ENCODE results near the gene PFDN4.

DNA sequence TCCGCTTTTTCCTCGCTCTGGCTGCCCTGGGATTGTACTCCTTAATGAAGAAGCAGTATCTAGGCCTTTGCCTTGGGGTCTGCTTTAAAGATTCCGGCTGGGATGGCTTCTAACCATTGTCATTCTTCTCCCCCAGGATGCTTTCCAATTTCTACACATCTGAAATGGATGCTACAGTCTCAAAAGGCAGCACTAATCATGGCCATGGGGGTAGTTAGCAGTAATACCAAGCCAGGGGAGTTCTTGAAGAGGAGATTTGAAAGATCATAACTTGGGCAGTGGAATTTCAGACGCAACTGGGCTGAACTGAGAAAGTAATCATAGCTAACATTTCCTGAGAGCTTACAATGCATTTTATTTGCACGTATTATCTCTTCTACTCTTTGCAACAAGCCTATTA, 3.4 kb upstream of the PFDN4 start:
- TF ChIP-seq ELF4 (CRISPR knock-in tag; IDR thresholded peaks at IDR 0.05; ENCODE audit: low read depth) (no peak), GABPB1 (CRISPR knock-in tag; IDR thresholded peaks at IDR 0.05) (no peak), IRF2 (CRISPR knock-in tag; IDR thresholded peaks at IDR 0.05; ENCODE audit: borderline replicate concordance, low read depth) (no peak), CTCF (IDR thresholded peaks at IDR 0.05) (no peak)
- TF ChIP-seq, protein P1, sequence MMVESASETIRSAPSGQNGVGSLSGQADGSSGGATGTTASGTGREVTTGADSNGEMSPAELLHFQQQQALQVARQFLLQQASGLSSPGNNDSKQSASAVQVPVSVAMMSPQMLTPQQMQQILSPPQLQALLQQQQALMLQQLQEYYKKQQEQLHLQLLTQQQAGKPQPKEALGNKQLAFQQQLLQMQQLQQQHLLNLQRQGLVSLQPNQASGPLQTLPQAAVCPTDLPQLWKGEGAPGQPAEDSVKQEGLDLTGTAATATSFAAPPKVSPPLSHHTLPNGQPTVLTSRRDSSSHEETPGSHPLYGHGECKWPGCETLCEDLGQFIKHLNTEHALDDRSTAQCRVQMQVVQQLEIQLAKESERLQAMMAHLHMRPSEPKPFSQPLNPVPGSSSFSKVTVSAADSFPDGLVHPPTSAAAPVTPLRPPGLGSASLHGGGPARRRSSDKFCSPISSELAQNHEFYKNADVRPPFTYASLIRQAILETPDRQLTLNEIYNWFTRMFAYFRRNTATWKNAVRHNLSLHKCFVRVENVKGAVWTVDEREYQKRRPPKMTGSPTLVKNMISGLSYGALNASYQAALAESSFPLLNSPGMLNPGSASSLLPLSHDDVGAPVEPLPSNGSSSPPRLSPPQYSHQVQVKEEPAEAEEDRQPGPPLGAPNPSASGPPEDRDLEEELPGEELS (CRISPR knock-in tag; IDR thresholded peaks at IDR 0.05), result no peak
- TF ChIP-seq, protein P2, sequence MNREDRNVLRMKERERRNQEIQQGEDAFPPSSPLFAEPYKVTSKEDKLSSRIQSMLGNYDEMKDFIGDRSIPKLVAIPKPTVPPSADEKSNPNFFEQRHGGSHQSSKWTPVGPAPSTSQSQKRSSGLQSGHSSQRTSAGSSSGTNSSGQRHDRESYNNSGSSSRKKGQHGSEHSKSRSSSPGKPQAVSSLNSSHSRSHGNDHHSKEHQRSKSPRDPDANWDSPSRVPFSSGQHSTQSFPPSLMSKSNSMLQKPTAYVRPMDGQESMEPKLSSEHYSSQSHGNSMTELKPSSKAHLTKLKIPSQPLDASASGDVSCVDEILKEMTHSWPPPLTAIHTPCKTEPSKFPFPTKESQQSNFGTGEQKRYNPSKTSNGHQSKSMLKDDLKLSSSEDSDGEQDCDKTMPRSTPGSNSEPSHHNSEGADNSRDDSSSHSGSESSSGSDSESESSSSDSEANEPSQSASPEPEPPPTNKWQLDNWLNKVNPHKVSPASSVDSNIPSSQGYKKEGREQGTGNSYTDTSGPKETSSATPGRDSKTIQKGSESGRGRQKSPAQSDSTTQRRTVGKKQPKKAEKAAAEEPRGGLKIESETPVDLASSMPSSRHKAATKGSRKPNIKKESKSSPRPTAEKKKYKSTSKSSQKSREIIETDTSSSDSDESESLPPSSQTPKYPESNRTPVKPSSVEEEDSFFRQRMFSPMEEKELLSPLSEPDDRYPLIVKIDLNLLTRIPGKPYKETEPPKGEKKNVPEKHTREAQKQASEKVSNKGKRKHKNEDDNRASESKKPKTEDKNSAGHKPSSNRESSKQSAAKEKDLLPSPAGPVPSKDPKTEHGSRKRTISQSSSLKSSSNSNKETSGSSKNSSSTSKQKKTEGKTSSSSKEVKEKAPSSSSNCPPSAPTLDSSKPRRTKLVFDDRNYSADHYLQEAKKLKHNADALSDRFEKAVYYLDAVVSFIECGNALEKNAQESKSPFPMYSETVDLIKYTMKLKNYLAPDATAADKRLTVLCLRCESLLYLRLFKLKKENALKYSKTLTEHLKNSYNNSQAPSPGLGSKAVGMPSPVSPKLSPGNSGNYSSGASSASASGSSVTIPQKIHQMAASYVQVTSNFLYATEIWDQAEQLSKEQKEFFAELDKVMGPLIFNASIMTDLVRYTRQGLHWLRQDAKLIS (CRISPR knock-in tag; IDR thresholded peaks at IDR 0.05; ENCODE audit: borderline replicate concordance), result no peak

Measured in WTC11 (cell line).